ENCODE data around the gene SSTR3. TPM values are rescaled to one million over a fixed set of nuclear protein-coding genes. Genes with fewer than 3 reads are reported as not detected.

SSTR3 gene
- total and polyA plus RNA-seq, 2 of the 13 experiments (the other 11 are each of a cell fraction or from before 2014, with no cell fraction given), result 0.08 to 0.64 TPM

- TF ChIP-seq ZBED4 (CRISPR knock-in tag; IDR thresholded peaks at IDR 0.05; ENCODE audit: borderline replicate concordance), result 0 out of 2 replicates have a peak, but pooled peaks have one; percentile 2
- peak; percentile 78; the same call in 1 of the 2 replicates for TF ChIP-seq ZNF576 (CRISPR knock-in tag; IDR thresholded peaks at IDR 0.05)
- TF ChIP-seq, protein P1, sequence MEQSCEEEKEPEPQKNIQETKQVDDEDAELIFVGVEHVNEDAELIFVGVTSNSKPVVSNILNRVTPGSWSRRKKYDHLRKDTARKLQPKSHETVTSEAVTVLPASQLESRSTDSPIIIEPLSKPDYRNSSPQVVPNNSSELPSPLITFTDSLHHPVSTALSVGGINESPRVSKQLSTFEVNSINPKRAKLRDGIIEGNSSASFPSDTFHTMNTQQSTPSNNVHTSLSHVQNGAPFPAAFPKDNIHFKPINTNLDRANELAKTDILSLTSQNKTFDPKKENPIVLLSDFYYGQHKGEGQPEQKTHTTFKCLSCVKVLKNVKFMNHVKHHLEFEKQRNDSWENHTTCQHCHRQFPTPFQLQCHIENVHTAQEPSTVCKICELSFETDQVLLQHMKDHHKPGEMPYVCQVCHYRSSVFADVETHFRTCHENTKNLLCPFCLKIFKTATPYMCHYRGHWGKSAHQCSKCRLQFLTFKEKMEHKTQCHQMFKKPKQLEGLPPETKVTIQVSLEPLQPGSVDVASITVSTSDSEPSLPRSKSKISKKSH (CRISPR knock-in tag; IDR thresholded peaks at IDR 0.05; ENCODE audit: borderline replicate concordance), result 0 out of 2 replicates have a peak, but pooled peaks have one; percentile 35
- TF ChIP-seq JARID2 (CRISPR knock-in tag; IDR thresholded peaks at IDR 0.05; ENCODE audit: insufficient replicate concordance), result no peak
- peak; percentile 97 for TF ChIP-seq ZNF629 (CRISPR knock-in tag; conservative IDR thresholded peaks at IDR 0.05)
- 0 out of 2 replicates have a peak, but pooled peaks have one; percentile 33 for TF ChIP-seq KAT7 (CRISPR knock-in tag; IDR thresholded peaks at IDR 0.05; ENCODE audit: borderline replicate concordance)
- TF ChIP-seq ZFP36 (IDR thresholded peaks at IDR 0.05; ENCODE audit: borderline replicate concordance, low read depth, low read length, partially characterized antibody), result peak; percentile 57
- 0 out of 2 replicates have a peak, but pooled peaks have one; percentile 11 for TF ChIP-seq HDAC2 (CRISPR knock-in tag; IDR thresholded peaks at IDR 0.05)
- peak; percentile 2; the same call in 1 of the 2 replicates for TF ChIP-seq ZMYM2 (CRISPR knock-in tag; IDR thresholded peaks at IDR 0.05)
- TF ChIP-seq, protein P2, sequence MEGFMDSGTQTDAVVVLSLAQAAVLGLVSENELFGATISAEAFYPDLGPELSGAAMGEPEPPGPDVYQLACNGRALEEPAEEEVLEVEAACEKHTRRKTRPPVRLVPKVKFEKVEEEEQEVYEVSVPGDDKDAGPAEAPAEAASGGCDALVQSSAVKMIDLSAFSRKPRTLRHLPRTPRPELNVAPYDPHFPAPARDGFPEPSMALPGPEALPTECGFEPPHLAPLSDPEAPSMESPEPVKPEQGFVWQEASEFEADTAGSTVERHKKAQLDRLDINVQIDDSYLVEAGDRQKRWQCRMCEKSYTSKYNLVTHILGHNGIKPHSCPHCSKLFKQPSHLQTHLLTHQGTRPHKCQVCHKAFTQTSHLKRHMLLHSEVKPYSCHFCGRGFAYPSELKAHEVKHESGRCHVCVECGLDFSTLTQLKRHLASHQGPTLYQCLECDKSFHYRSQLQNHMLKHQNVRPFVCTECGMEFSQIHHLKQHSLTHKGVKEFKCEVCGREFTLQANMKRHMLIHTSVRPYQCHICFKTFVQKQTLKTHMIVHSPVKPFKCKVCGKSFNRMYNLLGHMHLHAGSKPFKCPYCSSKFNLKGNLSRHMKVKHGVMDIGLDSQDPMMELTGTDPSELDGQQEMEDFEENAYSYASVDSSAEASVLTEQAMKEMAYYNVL (CRISPR knock-in tag; IDR thresholded peaks at IDR 0.05; ENCODE audit: borderline replicate concordance), result peak; percentile 32; the same call in 1 of the 2 replicates
- peak; percentile 15 for TF ChIP-seq ZNF18 (CRISPR knock-in tag; IDR thresholded peaks at IDR 0.05; ENCODE audit: insufficient replicate concordance)
- TF ChIP-seq FOXK1 (CRISPR knock-in tag; IDR thresholded peaks at IDR 0.05; ENCODE audit: borderline replicate concordance, low read depth), result peak; percentile 11; the same call in 1 of the 2 replicates
- peak; percentile 99 for TF ChIP-seq ZNF768 (CRISPR knock-in tag; IDR thresholded peaks at IDR 0.05)
- TF ChIP-seq RARA (CRISPR knock-in tag; IDR thresholded peaks at IDR 0.05), result peak; percentile 15; the same call in 1 of the 2 replicates
- TF ChIP-seq NFE2L2 (IDR thresholded peaks at IDR 0.05; ENCODE audit: low read length), result peak; percentile 4; the same call in 1 of the 2 replicates
- TF ChIP-seq DMAP1 (CRISPR knock-in tag; IDR thresholded peaks at IDR 0.05), result 0 out of 2 replicates have a peak, but pooled peaks have one; percentile 13
- TF ChIP-seq TSC22D2 (CRISPR knock-in tag; IDR thresholded peaks at IDR 0.05; ENCODE audit: borderline replicate concordance), result no peak
- peak; percentile 49; the same call in 1 of the 2 replicates for TF ChIP-seq BRD4 (CRISPR knock-in tag; IDR thresholded peaks at IDR 0.05)
- TF ChIP-seq ARNTL (CRISPR knock-in tag; IDR thresholded peaks at IDR 0.05), result no peak
Measured at GRCh38 chr22:37197451-37198257, 14.6 kb downstream of the SSTR3 start (continued).
